Left renal pelvis (tissue), 4 donors: ENCODE measurements around the gene FBXL4. TPM values are rescaled to one million over a fixed set of nuclear protein-coding genes. Genes with fewer than 3 reads are reported as not detected.

ENCODE experiments used
- DNase-seq, 4 donors: peaks; one replicate each; pipeline ENCODE4 v3.0.0-alpha.2; 2013; ENCODE audit warnings: low read depth in 4 of 4, low spot score in 3 of 4
- polyA plus RNA-seq, 4 donors: library from polyadenylated mRNA; unstranded; fragments of 120-200 nt; gene quantifications; one replicate each; pipeline ENCODE4 v1.2.1, GENCODE V29; 2013; ENCODE audit not compliant: insufficient read length in 4 of 4

Gene FBXL4
- polyA plus RNA-seq, 4 donors: 13.0 to 29.5 (median 24.7) TPM

DNA sequence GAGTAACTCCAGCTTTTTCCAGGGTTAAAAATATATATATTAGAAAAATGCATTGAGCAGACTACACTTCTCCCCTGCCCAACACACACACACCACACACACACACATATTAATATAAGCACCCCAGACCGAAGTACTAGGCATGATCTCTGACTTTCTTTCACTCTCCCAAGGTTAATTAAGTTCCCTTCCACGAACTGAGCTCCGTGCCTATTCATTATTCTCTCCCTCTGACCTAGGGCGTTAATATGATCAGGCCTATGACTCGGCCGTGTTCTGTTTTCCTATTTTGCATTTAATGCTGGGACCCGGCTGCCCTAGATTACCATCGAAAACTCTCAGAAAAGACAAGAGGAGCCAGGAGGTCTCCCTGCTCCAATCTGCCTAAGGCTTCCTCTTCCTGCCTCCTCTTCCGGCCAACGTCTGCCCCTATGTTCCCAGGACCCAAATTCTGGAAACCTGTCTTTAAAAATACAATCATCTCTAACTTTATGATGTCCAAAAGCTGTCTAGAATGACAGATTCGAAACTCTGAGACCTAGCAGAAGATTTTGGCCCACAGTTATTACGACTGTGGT, 119.4 kb downstream of the FBXL4 start:
- no peak for DNase-seq

DNA sequence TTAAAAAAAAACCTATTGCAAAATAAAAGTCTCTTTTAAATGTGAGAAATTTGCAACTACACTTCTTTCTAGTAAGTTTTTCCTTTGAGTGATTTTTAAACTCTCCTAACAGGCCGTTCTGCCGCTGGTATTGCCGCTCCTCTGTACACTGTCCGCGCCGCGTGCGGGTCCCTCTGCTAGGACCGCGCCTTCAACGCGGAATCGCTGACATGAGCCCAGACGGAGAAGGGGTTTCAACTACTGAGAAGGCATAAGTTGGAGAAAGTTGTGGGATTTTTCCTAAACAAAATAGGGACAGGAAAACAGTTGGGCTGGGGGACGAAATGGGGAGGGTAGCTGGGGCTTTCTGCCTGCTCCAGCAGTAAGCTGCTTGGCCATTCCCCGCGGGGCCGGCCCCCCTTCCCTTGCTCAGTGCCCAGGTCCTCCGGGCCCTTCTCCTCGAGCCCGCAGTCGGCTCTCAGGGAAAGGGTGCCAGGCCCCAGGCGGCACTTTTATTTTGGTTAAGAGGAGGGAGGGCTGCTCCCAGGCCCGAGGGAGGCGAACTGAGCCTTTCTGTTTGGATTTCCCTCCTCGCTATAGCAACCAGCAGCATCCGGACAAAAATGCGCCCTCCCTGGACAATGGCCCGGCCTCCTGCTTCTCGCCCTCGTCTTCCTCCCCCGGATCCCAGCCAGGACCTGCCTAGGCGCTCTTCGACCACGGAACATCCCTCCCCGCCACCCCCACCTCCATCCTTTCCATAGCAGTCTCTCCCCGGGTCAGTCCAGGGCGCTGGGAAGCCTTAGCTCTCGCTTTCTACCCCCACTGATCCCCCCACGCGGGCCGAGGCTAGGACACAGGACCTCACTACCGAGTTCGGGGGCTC, 120.2 kb downstream of the FBXL4 start:
- no peak for DNase-seq

DNA sequence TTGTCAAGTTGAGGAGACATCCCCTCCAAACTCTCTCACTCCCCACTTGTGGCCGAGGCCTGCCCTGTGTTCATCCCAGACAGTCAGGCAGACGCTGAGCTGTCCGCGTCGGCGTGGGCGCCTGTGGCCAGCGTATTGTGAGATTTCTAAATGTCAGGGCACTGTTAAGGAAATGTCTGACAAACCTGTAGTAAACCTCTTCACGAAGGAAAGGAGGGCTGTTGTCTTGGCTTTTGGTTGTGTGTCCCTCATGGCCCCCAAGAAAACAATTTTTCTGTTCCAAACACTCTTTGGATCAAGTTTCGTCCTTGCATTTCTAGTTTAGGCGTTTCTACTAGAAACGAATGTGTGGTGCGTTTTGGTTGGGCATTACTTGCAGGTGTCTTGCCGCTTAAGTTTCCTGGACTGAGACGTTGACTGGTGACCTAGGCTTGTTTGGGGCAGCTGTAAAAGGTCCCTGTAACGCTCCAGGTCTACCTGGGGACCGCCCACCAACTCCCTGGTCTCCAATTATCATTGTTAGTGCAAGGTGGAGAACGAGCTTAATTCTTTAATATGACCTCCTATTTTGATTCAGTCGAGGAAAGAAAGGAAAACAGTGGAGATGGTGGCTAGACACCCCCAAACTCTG, 122.0 kb downstream of the FBXL4 start:
- no peak for DNase-seq

DNA sequence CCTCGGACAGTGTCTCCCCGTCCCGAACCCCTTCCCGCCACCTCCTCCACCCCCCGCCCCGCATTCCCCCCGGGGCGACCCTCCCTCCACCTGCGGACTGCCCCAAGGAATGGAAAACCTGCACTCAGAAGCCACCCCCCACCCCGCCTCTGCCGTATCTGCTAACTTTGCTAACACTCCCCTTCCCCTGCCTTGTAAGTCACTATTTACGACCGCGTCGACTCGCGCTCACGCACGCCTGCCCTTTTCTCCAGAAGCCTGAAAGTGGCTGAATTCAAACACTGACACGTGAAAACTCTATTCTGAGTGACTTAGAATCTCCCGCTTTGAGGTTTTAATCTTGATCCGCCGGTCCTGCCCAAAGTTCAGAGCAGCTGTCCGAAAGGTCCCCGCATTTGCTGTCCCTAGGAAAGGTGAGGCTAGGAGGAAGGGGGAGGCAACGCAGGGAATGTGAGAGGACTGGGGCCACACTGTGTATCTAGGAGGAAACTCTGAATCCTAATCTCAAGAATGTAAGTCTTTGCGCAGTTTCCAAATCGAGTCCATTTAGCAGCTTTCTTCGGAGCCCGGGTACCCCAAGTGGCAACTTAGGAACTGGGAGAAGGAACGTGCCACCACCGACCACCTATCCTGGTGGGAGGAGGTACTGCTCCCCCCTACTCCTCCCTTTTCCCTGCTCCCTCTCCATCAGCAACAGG, 122.7 kb downstream of the FBXL4 start:
- no peak for DNase-seq

DNA sequence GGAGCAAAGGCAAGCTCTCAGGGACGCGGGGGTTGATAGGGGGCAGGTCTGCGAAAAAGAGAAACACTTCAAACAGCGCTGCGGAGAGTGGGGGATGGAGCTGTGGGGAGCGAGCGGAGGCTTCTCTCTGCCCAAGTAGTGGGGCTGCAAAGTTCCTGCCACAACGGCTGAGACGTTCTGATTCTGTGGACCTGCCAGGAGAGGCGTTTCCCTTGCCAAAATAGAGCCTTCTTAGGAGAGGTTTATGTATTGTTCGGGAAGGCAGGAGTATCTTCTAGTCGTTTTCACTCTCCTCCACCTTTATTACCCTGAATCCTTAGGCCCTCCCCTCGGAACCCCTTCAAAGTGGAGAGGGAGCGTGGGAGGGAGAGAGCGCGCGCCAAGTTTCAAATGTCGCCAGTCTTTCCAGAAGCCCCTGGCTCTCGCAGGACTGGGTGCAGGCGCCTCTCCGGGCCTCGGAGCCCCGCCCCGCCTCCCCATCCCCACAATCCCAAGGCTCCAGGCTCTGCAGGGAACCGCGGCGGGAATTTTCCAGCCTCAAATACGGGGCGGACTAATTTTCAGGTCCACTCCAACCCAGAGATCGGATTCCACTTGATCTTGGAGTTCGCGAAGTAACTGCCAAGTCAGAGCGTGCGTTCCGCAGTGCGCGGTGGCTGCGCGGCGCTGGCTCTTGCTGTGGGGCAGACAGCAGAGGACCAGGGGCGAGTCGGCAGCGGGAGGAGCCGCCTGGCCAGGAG, 123.4 kb downstream of the FBXL4 start:
- DNase-seq: no peak

DNA sequence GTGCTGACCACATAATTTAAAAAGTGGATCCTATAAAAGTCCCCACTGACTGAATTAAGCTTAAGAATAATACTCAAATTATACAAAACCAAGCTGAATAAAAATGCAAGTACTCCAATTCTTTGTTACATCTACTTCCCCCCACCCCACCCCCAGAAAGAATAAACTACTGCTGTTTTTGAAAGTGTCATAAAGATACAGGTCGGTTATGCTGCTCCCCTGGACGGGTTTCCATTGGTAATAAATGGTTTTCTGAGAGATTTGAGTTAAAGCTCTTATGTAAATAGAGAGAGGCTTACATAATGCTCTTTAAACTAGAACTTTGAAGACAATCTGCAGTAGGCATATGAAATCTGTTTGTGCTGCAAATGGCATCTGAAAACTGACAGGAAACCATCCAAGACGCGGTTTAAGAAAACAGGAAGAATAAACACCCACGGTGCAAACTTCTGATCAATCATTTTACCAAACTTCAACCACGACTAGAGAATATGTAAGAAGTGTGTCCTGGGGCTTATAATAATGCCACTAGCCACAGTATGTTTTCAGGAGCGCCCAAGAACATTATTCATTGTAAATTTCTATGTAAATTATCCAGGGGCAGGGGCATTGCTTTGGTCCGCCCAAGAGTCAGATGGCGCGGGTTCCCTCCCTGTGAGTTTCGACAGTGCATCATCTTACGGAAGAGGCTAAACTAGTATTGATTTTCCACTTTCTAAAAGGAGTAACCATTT, 124.2 kb downstream of the FBXL4 start:
- no peak for DNase-seq

DNA sequence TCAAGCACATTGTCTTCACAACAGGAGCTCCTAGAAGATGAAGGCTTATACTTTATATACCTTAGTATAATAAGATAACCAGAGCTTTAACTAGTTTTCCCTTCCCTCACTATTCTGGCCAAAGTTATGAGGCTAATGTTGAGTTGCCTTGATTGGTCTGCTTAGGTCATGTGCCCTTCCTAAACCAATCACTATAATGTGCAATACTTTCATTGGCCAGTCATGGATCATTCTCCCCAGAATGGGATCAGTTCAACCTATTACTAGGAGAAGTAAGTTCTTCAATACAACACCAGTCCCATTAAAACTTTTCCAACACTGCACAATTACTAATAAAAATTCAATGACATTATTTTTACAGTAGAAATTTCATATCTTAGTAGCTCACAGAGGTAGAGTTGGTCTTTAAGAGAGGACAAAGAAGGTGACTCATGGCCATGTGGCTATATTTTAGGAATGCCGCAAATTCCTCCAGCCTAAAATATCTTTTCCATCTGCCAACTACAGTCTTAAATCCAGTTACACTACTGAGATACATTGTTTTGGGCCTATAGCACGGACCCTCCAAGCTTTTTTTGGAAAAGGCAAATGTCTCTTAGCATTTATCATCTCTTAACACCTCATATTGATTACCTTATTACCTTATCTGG, 125.9 kb downstream of the FBXL4 start:
- no peak for DNase-seq

Other genes starting within 250 kb of the FBXL4 start
- under 1 TPM; 0.04 to 0.10 (median 0.06) TPM for gene POU3F2, start 113.4 kb downstream of the FBXL4 start, polyA plus RNA-seq